SK-MEL-5 (cell line): ENCODE results near the gene NFU1. TPM values are rescaled to one million over a fixed set of nuclear protein-coding genes. Genes with fewer than 3 reads are reported as not detected.
"Not testable (repeated sequence)": the region's sequence is repeated elsewhere in the genome, so short reads cannot be mapped to it uniquely, and the experiment has no call there.

ENCODE experiments used
- DNase-seq: peaks from one replicate; pipeline ENCODE4 v3.0.0-alpha.2; 2016; ENCODE audit warnings: low read depth, low spot score
- in situ Hi-C: cut with HindIII; loops from 2 replicates; pipeline ENCODE4 v1.10.0; 2016; ENCODE audit warnings: low sequenced_read_pairs, high pct_unique_total_duplicates, low pct_unique_long_range_greater_than_20kb
- total RNA-seq: library from RNA; depleted of rRNA; stranded (reverse); fragments of >200 nt; shearing (Covaris generic); gene quantifications from 2 replicates; pipeline ENCODE4 v1.2.3, GENCODE V29; 2014

NFU1 gene
- total RNA-seq, 1 experiment from 2014 or later, result 88.4 TPM

DNA sequence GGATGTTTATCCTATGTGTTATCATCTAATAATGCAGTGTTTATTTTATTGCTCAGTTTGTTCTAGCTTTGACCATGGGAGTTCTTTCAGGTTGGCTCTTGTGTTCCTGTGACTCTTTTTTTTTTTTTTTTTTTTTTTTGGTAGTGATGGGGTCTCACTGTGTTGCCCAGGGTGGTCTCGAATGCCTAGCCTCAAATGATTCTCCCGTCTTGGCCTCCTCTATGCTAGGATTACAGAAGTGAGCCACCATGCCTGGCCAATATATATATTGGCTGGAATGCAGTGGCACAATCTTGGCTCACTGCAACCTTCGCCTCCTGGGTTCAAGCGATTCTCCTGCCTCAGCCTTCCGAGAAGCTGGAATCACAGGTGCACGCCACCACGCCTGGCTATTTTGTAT lies 18.9 kb upstream of the NFU1 start:
- in situ Hi-C loops, result no loop called here
- no peak for DNase-seq

DNA sequence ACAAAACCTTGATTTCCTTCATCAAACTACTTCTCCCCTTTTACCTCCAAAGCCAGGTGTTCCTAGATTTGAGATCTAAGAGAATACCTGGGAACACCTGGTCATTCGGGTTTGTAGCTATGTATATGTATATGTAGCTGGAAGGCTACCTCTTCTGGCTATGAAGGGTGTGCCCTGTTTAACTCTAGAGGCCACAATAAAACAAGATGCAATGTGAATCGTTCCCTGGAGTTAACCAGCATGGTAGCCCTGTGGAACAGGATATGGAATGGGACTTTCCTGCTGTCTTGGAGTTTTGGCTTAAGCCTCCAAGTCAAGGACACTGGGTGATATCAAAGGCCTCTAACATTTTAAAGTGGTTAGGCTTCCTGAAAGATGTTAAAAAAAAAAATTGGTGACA lies 17.7 kb upstream of the NFU1 start:
- DNase-seq, result no peak
- in situ Hi-C loops, result no loop called here

DNA sequence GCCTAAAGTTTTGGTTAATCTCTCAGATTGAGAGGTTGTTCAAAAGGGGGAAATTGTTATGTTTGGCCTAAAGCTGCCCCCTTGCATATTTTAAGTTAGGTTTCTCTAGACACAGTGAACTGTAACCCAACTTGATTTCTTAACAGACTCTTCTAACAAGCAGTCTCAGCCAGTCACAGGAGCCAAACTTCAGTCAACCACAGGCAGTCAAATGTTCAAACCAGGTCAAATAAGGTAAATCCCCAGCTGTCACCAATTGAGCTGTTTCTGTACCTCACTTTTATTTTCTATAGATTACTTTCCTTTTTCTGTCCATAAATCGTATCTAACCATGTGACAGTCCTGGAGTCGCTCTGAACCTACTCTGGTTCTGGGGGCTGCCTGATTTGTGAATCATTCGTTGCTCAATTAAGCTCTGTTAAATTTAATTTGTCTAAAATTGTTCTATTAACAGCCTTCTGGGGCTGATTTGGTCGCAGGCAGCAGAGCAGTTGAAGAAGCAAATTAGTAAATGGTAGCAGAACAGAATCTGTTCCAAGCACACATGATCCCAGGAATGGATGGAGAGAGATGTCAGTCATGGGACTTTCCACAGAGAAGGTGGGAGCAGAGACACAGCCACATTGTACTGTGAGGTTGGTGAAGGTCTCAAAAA lies 16.4 kb upstream of the NFU1 start:
- peak; percentile 22 for DNase-seq

DNA sequence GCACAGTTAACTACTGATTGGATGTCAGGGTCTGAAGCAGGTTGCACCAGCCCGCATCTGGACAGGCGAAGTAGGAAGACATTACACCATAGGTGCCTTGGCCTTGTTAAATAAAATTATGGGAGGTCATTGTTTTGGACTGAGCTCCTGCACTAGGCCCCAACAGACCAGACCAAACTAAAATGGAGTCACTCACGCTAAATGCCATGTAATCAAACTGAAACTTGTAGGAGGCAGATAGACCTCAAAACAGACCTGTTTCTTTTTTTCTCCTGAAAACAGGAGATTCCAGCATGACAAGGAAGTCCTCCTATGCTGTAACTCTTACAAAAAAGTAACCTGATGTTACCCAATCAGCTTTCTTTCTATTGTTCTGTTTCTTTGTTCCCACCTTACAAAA lies 15.5 kb upstream of the NFU1 start:
- in situ Hi-C loops, result no loop called here
- no peak for DNase-seq

More for the DNA sequence above, 16.4 kb upstream of the NFU1 start:
- in situ Hi-C loops, result no loop called here

DNA sequence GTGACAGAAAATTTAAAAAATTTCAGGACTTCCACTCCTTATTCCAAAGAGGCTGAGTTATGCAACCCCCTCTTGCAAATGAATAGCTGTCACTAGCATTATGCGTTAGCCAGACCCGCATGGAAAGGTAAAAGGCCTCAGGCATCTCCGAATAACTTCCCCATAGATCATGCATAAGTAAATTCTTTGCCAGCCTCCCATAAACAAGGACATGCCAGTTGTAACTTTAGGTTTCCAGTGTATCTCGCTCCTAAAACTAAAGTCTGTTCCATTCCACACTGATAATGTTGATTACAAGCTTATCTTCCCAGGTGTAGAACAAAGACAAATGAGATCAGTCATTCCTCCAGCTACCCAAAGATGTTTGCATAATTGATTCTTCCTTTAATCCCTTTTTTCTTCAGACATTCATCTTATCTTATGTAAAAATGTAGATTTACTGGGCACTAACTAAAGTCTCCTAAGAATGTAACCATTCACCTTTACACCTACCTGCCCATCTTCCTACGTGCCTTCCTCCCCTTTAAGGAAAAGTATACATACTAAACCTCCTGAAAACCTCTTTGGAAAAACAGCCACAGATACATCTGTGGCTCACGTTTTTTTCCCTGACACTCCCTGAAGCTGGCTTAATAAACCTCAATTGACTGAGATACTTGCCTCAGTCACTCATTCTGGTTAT lies 13.6 kb upstream of the NFU1 start:
- in situ Hi-C loops, result no loop called here
- DNase-seq, result no peak

DNA sequence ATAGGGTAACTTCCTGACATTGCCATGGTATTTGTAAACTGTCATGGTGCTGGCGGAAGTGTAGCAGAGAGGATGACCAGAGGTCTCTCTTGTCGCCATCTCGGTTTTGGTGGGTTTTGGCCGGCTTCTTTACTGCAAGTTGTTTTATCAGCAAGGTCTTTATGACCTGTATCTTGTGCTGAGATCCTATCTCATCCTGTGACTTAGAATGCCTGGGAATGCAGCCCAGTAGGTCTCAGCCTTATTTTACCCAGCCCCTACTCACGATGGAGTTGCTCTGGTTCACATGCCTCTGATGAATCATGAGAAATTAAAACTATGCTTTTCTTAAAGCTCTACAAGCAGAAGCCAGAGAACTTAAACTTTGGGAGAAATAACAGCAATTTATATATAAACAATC lies 12.7 kb upstream of the NFU1 start:
- in situ Hi-C loops, result no loop called here
- no peak for DNase-seq

DNA sequence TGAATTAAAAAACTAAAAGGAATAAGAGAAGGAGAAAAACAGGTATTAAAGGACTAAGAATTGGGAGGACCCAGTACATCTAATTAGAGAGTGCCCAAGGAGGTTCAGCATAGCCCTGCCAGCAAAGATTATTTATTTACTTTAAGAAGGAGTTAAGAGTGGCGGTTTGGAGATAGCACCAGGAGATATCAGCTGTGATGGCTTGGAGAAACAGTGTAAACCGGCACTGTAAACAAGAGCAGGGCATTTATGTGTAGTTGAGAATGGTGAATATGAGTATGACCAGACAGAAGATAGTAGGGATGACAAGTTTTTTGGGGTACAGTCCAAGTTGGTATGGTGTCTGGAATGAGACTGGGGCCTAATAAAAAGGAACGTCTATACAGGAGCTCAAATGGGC lies 6.4 kb upstream of the NFU1 start:
- DNase-seq, in situ Hi-C loops: not testable (repeated sequence)

DNA sequence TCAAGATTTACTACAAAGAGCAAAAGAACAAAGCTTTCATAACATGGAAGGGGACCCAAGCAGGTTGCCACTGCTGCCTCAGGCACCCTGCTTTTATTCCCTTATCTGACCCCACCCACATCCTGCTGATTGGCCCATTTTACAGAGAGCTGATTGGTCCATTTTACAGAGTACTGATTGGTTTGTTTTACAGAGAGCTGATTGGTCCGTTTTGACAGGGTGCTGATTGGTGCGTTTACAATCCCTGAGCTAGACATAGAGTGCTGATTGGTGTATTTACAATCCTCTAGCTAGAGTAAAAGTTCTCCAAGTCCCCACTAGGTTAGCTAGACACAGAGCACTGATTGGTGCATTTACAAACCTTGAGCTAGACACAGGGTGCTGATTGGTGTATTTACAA lies 2.3 kb upstream of the NFU1 start:
- DNase-seq, result not testable (repeated sequence)

DNA sequence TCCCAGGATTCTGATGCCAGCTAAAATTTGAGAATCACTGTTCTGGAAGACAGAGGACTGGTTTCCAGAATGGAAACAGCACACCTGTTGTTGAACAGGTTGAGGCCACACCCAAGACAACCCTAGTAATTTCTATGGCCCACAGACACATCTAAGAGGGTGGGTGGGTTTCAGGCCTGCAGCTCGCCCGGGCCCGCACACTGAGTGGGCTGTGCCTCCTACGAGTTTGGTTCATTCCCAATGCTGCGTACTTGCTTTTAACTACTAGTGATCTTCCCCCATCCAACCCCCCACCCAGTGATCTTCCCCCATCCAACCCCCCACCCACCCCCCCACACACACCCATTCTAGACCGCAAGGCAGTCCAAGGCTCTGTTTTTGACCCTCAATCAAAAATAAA lies 1.3 kb upstream of the NFU1 start:
- in situ Hi-C loops, result no loop called here

More for the DNA sequence above, 2.3 kb upstream of the NFU1 start:
- in situ Hi-C loops, result not testable (repeated sequence)

DNA sequence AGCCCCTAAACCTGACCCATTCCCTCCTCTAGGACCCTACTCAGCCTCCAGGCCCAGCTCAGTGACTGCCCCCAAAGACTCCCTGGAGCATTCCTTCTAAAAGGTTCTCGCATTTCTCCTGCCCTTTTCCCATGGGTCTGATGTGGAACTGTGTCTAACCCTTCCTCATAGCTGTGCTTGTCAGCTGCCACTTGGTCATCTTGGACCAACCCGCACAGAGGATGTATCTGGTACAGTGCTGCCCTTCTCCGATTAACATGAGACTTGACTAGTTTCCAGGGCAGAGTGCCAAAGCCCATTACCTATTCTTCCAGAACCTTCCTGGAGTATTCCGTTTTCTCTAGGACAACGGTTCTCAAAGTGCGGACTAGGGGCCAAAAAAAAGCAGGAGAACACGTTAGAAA lies 518 bp upstream of the NFU1 start:
- in situ Hi-C loops, result no loop called here

More for the DNA sequence above, 1.3 kb upstream of the NFU1 start:
- no peak for DNase-seq

DNA sequence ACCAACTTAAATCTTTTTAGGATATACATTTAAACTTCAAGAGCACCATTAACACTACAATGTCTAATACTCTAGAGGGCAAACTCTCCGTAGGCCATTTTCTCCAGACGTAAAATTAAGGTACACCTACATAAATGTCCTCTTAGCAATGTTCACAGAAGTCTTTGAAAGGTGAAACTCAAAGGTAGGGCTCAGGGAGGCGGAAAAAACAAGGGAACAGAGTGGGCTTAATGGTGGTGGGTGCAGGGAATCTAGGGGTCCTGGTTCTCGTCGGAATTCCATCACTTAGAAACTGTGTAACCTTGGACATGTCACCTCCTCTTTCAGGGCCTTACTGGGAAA lies 668 bp downstream of the NFU1 start:
- no peak for DNase-seq
- in situ Hi-C loops, result no loop called here

More for the DNA sequence above, 518 bp upstream of the NFU1 start:
- DNase-seq, result peak; percentile 66

DNA sequence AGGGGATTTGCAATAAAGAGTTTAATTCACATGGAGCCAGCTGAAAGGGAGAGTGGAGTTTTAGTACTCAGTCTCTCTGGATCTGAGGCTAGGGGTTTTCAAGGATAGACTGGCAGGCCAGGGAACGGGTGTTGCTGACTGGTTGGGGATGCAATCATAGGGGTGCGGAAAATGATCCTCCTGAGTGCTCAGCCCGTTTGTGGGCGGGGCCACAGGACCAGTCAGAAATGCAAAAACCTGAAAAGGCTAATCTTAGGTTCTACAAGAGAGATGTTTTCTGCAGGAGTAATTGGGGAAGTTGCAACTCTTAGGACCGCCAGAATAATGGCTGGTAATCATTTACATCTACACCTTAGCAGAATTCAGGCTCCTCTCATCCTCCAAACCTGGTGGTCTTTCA lies 2.5 kb downstream of the NFU1 start:
- in situ Hi-C loops, result no loop called here
- no peak for DNase-seq

DNA sequence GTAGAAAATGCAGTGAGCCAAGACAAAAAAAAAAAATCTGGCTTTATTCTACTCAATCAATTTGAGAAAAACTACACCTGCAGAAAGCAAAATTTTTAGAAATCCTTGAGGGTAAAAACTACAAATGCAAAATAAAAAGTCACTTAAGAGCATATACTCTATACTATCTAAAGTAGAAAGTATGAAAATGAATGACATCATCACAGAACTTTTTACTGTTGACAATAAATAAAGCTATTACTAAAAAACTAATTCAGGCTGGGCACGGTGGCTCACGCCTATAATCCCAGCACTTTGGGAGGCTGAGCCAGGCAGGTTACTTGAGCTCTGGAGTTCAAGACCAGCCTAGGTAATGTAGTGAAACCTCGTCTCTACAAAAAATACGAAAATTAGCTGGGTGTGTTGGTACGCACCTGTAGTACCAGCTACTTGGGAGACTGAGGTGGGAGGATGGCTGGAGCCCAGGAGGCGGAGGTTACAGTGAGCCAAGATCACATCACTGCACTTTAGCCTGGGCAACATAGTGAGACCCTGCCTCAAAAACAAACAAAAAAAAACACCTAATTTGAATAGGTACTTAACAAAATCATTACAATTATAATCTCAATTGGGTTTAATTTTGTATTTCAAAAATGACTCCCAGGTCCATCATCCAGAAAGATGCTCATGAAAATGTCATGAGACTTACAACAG lies 7.6 kb downstream of the NFU1 start:
- DNase-seq, result no peak
- in situ Hi-C loops, result no loop called here

DNA sequence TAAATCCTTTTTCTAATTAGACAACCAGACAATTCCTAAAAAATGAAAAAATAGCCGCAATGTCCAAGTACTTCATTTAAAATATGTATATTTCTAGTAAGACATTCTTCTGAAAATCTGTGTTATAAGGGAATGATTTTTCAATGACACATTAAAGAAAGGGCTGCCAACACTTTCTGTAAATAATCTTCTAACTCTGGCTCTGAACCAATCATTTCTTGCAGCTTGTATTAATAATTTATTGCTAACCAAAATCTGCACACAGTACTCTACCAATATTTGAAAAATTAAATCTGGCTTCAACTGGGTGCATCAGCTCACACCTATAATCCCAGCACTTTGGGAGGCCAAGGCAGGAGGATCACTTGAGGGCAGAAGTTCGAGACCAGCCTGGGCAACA lies 8.3 kb downstream of the NFU1 start:
- in situ Hi-C loops, result no loop called here
- DNase-seq, result no peak

DNA sequence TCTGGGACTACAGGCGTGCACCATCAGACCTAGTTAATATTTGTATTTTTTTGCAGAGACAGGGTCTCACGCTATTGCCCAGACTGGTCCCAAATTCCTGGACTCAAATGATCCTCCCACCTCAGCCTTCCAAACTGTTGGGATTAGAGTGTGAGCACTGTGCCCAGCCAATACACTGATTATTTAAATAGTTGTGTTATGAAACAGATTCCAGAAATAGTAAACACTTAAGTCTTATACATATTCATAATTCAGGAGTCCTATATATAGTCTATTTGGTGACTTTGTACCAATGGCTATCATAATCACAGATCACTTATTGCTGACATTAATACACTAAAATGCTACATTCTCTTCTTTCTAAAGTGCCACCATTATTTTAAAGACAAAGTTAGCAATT lies 12.8 kb downstream of the NFU1 start:
- in situ Hi-C loops, result no loop called here
- DNase-seq, result no peak

DNA sequence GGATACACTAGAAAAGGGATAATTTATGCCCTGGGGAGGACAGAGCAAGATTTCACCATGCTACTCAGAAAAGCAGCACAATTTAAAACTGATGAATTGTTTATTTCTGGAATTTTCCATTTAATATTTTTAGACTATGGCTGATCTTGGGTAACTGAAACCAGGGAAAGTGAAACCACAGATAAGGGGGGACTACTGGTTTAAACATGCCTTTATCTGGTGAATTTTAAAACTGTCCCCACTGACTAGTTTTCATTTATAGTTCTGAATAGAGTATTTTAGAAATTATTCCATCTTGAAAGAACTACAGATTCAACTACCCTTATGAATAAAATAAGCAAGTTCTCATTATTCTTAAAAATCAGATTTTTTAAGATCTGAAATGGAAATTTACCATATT lies 15.0 kb downstream of the NFU1 start:
- no peak for DNase-seq
- in situ Hi-C loops, result no loop called here

DNA sequence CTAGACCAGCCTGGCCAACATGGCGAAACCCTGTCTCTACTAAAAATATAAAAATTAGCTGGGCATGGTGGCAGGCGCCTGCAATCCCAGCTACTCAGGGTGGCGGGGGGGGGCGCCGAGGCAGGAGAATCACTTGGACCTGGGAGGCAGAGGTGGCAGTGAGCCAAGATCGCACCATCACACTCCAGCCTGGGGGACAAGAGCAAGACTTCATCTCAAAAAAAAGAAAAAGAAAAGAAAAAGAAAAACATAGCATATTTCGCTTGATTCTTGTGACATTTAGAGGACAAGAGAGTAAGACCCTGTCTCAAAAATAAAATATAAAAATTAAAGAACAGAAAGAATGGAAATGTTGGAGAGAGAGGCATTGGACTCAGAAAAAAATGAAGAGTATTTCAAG lies 18.1 kb downstream of the NFU1 start:
- in situ Hi-C loops, DNase-seq: not testable (repeated sequence)

DNA sequence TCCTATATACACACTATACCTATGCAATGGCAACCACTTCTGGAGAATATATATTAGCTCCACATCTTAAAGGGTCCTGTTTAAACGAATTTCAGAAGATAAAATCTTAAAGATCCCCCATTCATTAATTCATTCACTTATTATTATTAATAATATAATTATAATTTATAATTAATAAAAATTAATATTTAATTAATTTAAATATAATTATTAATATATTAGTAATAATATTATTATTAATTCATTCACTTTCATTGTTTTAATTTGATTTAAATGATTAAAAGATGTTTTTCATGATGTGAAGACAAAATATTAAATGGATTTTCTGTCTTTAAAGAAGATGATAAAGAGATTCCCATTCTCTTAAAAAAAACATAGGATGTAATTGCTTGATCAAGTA lies 21.1 kb downstream of the NFU1 start:
- in situ Hi-C loops, result no loop called here
- DNase-seq, result no peak

DNA sequence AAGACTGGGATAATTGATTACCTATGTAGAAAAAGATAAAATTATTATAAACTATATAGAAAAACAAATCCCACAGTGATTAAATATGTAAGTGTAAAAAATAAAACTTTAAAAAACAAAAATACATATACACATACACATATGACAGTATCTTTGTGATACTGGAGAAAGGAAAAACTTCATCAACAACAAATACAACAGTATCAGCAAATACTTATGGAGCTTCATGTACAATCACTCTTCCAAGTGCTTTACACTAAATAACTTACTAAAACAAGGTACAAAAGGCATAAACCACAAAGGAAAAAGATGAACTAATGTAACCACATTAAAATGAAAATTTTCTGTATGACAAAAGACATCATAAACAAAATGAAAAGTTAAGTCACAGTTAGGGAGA lies 26.1 kb downstream of the NFU1 start:
- in situ Hi-C loops, result no loop called here

More for the DNA sequence above, 26.1 kb downstream of the NFU1 start:
- no peak for DNase-seq
